K562 (cell line): ENCODE data around the gene WNK2. TPM values are rescaled to one million over a fixed set of nuclear protein-coding genes. Genes with fewer than 3 reads are reported as not detected.

Experiments used
- ATAC-seq: fragments of 200-7000 bp; cut with Tn5 transposase; 3 replicates; pipeline ENCODE4 v1.9.1; 2020; ENCODE audit warnings: moderate library complexity
- BruUV-seq: library from RNA; stranded (reverse); fragments of 400-500 nt; replicated peaks from 2 replicates; lab custom pipeline; 2021; lab: Mats Ljungman, UMichigan
- CTCF ChIA-PET: fragments of 300-600 bp; formaldehyde crosslinking; extraction: SDS; loops from one replicate; lab custom pipeline; 2021; ENCODE audit warnings: low intra/inter-chr PET ratio; lab: Yijun Ruan, JAX
- POLR2A ChIA-PET: fragments of 300-600, 350-650 bp; sonication (Branson Sonifier 250); formaldehyde crosslinking; extraction: SDS; loops from one replicate; lab custom pipeline; 2021; ENCODE audit warnings: antibody characterized with exemption, inconsistent platforms; lab: Yijun Ruan, JAX
- DNase-seq, 4 experiments: peaks; one replicate each; pipeline versions ENCODE4 v3.0.0 to v3.0.0-alpha.2; 2011 to 2018; ENCODE audit warnings: low spot score in 3 of 4, mixed read lengths in 3 of 4; ENCODE audit errors: extremely low read depth in 1 of 4
- FAIRE-seq: peaks from 2 replicates; lab custom pipeline; 2011; peaks lifted over from hg19 to GRCh38; lab: Jason Lieb, UNC
- H2AFZ ChIP-seq: 2 replicates; pipeline ENCODE4 v1.6.0; 2011; ENCODE audit warnings: low read depth, low read length, control low read depth, inconsistent platforms
- H3K27ac ChIP-seq: fragments of 200-600 bp; 3 replicates; pipeline ENCODE4 v1.8.0; 2011; ENCODE audit warnings: low read depth, mild to moderate bottlenecking, control low read depth, inconsistent platforms, low read length, moderate library complexity, mixed read lengths; ENCODE audit errors: extremely low read depth
- H3K27me3 ChIP-seq, 2 experiments: fragments of 300-600 bp in 1 of 2; 2 replicates in 1 of 2; 3 replicates in 1 of 2; pipeline versions ENCODE4 v1.6.0 to v1.8.0; 2011; ENCODE audit warnings: inconsistent platforms in 2 of 2, low read length in 2 of 2, mild to moderate bottlenecking in 1 of 2, mixed read lengths in 1 of 2, moderate library complexity in 1 of 2; ENCODE audit not compliant: control insufficient read depth in 2 of 2, insufficient read depth in 2 of 2
- H3K36me3 ChIP-seq: fragments of 300-600 bp; 3 replicates; pipeline ENCODE4 v1.8.0; 2011; ENCODE audit warnings: mild to moderate bottlenecking, low read length, inconsistent platforms; ENCODE audit not compliant: control insufficient read depth, insufficient read depth
- H3K4me1 ChIP-seq, 2 experiments: fragments of 200-600 bp in 1 of 2; replicated peaks in 1 of 2; 2 replicates in 1 of 2; 3 replicates in 1 of 2; pipeline versions ENCODE4 v1.5.1 to v1.8.0; 2011; ENCODE audit warnings: inconsistent platforms in 2 of 2, low read length in 2 of 2, mild to moderate bottlenecking in 1 of 2, mixed read lengths in 1 of 2, moderate library complexity in 1 of 2; ENCODE audit not compliant: control insufficient read depth in 2 of 2, insufficient read depth in 2 of 2
- H3K4me2 ChIP-seq: 2 replicates; pipeline ENCODE4 v1.6.1; 2011; ENCODE audit warnings: low read length, control low read depth, inconsistent platforms, mixed read lengths; ENCODE audit not compliant: insufficient read depth
- H3K4me3 ChIP-seq: fragments of 200-600 bp; sonication (generic), shearing (Covaris generic); 2 replicates; pipeline ENCODE4 v1.5.1; 2016; ENCODE audit warnings: control low read depth, inconsistent platforms
- H3K79me2 ChIP-seq: fragments of 200-600 bp; 3 replicates; pipeline ENCODE4 v1.8.0; 2011; ENCODE audit warnings: low read length, inconsistent platforms; ENCODE audit not compliant: control insufficient read depth, insufficient read depth
- H3K9ac ChIP-seq, 2 experiments: 2 replicates each; pipeline versions ENCODE4 v1.6.0 to v1.6.1; 2011; ENCODE audit warnings: low read depth in 2 of 2, low read length in 2 of 2, control low read depth in 1 of 2, inconsistent platforms in 1 of 2, mild to moderate bottlenecking in 1 of 2, mixed read lengths in 1 of 2; ENCODE audit not compliant: insufficient read depth in 1 of 2
- H3K9me1 ChIP-seq: one replicate; pipeline ENCODE4 v1.6.0; 2011; ENCODE audit warnings: inconsistent platforms, mild to moderate bottlenecking, low read length, moderate library complexity; ENCODE audit not compliant: control insufficient read depth, insufficient read depth
- H3K9me3 ChIP-seq: replicated peaks from 2 replicates; pipeline ENCODE4 v1.5.1; 2011; ENCODE audit warnings: low read depth, low read length, inconsistent platforms; ENCODE audit not compliant: control insufficient read depth, insufficient read depth
- H4K20me1 ChIP-seq: replicated peaks from 2 replicates; pipeline ENCODE4 v1.6.1; 2011; ENCODE audit warnings: low read length, inconsistent platforms, mixed read lengths; ENCODE audit not compliant: control insufficient read depth, insufficient read depth
- ASH1L ChIP-seq: fragments of 450-650 bp; IDR thresholded peaks from 2 replicates; pipeline ENCODE4 v1.6.1; 2018; ENCODE audit warnings: borderline replicate concordance, mild to moderate bottlenecking, low read depth; ENCODE audit not compliant: partially characterized antibody
- BRF1 ChIP-seq: IDR thresholded peaks from 3 replicates; pipeline ENCODE4 v1.6.1; 2011; ENCODE audit warnings: borderline replicate concordance, mild to moderate bottlenecking; ENCODE audit not compliant: insufficient read length; ENCODE audit errors: extremely low read depth
- COPS2 ChIP-seq: fragments of 450-650 bp; conservative IDR thresholded peaks from 2 replicates; pipeline ENCODE4 v1.6.1; 2016; ENCODE audit warnings: mild to moderate bottlenecking, moderate library complexity
- E2F3 ChIP-seq: fragments of 250-450 bp; sonication (Bioruptor Pico); IDR thresholded peaks from 2 replicates; pipeline ENCODE4 v1.4.0; 2020; ENCODE audit warnings: mild to moderate bottlenecking
- FOSL1 ChIP-seq: fragments of 200-800 bp; sonication (Bioruptor generic); conservative IDR thresholded peaks from 2 replicates; pipeline ENCODE4 v1.6.1; 2016; ENCODE audit warnings: missing genetic modification characterization, missing compliant biosample characterization
- MAFF ChIP-seq: IDR thresholded peaks from 2 replicates; pipeline ENCODE4 v1.6.1; 2012; ENCODE audit warnings: low read length, improper control_type of control experiment
- SAFB ChIP-seq: fragments of 200-400 bp; formaldehyde crosslinking; IDR thresholded peaks from 2 replicates; pipeline ENCODE4 v1.6.1; 2017; ENCODE audit warnings: low read depth, low read length, borderline replicate concordance
- SAP30 ChIP-seq: fragments of 200-600 bp; sonication (generic); IDR thresholded peaks from 2 replicates; pipeline ENCODE4 v1.6.1; 2012; ENCODE audit warnings: borderline replicate concordance, low read depth, mild to moderate bottlenecking, moderate library complexity, low read length, control low read depth, inconsistent platforms; ENCODE audit not compliant: insufficient read depth, poor library complexity, severe bottlenecking
- ZKSCAN1 ChIP-seq: fragments of 150-350 bp; IDR thresholded peaks from 2 replicates; pipeline ENCODE4 v1.6.1; 2016; ENCODE audit warnings: low read depth, low read length
- ZNF224 ChIP-seq: sonication (generic); formaldehyde crosslinking; IDR thresholded peaks from 2 replicates; pipeline ENCODE4 v1.8.0; 2022; ENCODE audit warnings: mild to moderate bottlenecking, missing genetic modification reagents
- ZNF431 ChIP-seq: sonication (generic); formaldehyde crosslinking; IDR thresholded peaks from 2 replicates; pipeline ENCODE4 v1.8.0; 2022; ENCODE audit warnings: mild to moderate bottlenecking, missing genetic modification reagents
- ZNF696 ChIP-seq: fragments of 250-450 bp; sonication (Bioruptor Pico); conservative IDR thresholded peaks from 2 replicates; pipeline ENCODE4 v1.4.0; 2020; ENCODE audit warnings: mild to moderate bottlenecking, moderate library complexity
- WGBS: fragments of 100-300 bp; shearing (Covaris generic); methylation state at CpG from one replicate; pipeline ENCODE4 v1.1.6; 2016; ENCODE audit warnings: low coverage, mixed read lengths; ENCODE audit not compliant: insufficient coverage; ENCODE audit errors: missing lambda C conversion rate; 5-methylcytosine and 5-hydroxymethylcytosine counted together
- in situ Hi-C: fragments of 300-500 bp; cut with MboI; formaldehyde crosslinking; loops from 4 replicates; pipeline ENCODE4 v1.15.0; 2018; ENCODE audit warnings: inconsistent platforms, mixed read lengths
- intact Hi-C: fragments of 100-400 bp; cut with micrococcal nuclease; formaldehyde crosslinking; loops from 2 replicates; pipeline ENCODE4 v1.14.2; 2022
- polyA plus RNA-seq, 8 experiments: library from polyadenylated mRNA; depleted of rRNA in 4 of 8; stranded (reverse) in 5 of 8; unstranded in 3 of 8; fragments of >200 nt; fragmentation: Nextera tagmentation in 2 of 8; fragmentation: Illumina TruSeq in 1 of 8; extraction: Ambion mirVana in 2 of 8; extraction: Trizol in 1 of 8; gene quantifications; 2 replicates each; pipeline versions ENCODE4 v1.2.1 to v1.2.3, GENCODE V29; 2011 to 2014; ENCODE audit warnings: inconsistent platforms in 1 of 8, missing spikeins in 1 of 8
- total RNA-seq, 7 experiments: library from RNA; depleted of rRNA in 6 of 7; stranded (reverse); fragments of >200 nt in 6 of 7; fragmentation: Illumina TruSeq in 2 of 7; extraction: Trizol in 2 of 7; gene quantifications; 2 replicates each; pipeline versions ENCODE4 v1.2.1 to v1.2.3, GENCODE V29; 2011 to 2021; ENCODE audit warnings: low replicate concordance in 1 of 7
- TF ChIP-seq, protein P1 (sequence below): fragments of 450-650 bp; IDR thresholded peaks from one replicate; pipeline ENCODE4 v1.6.1; 2018; ENCODE audit warnings: mild to moderate bottlenecking, moderate library complexity; ENCODE audit not compliant: partially characterized antibody
- TF ChIP-seq, protein P2 (sequence below), 2 experiments: fragments of 450-650 bp in 1 of 2; sonication (generic) in 1 of 2; formaldehyde crosslinking; conservative IDR thresholded peaks; 2 replicates each; pipeline versions ENCODE4 v1.4.0 to v1.8.1; 2020 to 2022; ENCODE audit warnings: mild to moderate bottlenecking in 1 of 2, missing genetic modification reagents in 1 of 2
- TF ChIP-seq, protein P3 (sequence below): fragments of 250-450 bp; sonication (Bioruptor Pico); IDR thresholded peaks from 2 replicates; pipeline ENCODE4 v1.8.0; 2021; ENCODE audit warnings: moderate library complexity, mild to moderate bottlenecking, inconsistent platforms
- TF ChIP-seq, protein P4 (sequence below): IDR thresholded peaks from 2 replicates; pipeline ENCODE4 v1.6.1; 2011; ENCODE audit warnings: borderline replicate concordance, low read depth, mild to moderate bottlenecking, moderate library complexity, low read length; ENCODE audit not compliant: insufficient read depth, poor library complexity, severe bottlenecking

The WNK2 gene
- total and polyA plus RNA-seq, 9 of the 15 experiments (the other 6 are each of a cell fraction or from before 2014, with no cell fraction given): 0.36 to 3.3 (median 0.64) TPM; not detected in 2

DNA sequence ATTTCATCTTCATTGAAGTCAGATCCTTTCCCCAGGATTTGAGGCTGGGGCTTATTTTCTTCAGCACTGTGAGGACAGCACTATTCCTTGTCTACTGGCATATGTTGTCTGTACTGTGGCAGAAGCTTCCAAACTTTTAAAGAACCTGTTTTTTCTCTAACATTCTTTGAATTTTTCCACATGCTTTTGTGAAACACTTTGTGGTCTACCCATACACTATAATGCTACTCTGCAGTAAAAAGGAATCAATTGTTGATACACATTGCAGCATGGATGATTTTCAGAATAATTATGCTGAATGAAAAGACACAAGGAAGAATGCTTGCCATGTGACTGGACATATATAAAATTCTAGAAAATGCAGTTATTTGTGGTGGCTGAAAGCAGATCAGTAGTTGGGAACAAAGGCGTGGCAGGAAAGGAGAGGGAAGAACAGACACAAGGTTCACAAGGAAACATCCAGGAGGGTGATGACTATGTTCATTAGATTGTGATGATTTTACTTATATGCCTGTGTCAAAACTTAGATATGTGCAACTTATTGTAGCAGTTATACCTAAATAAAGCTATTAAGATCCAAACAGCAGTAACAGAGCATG is 96.8 kb downstream of the WNK2 start:
- FAIRE-seq (no peak), ATAC-seq (no peak), DNase-seq (no peak)
- H3K79me2 ChIP-seq: no peaks in the 10 kb centered on the region
- H3K9me1 ChIP-seq: no peaks in the 10 kb centered on the region
- H3K4me3 ChIP-seq: no peak overlapping the region
- in situ Hi-C loops: no loop called here
- no TSS peak for BruUV-seq
- ChIA-PET CTCF (no interaction called here), POLR2A (no interaction called here)
- no peaks in the 10 kb centered on the region for H3K4me1 ChIP-seq
- no peaks in the 10 kb centered on the region for H4K20me1 ChIP-seq
- intact Hi-C loops: no loop called here
- H3K9ac ChIP-seq: no peak overlapping the region
- H3K4me2 ChIP-seq: no peak overlapping the region
- 0% methylated on average over 1 of the region's 1 CpG for WGBS
- no peaks in the 10 kb centered on the region for H3K9me3 ChIP-seq
- no peak for TF ChIP-seq E2F3 (CRISPR knock-in tag)
- no peak for TF ChIP-seq ZNF696 (CRISPR knock-in tag)
- TF ChIP-seq, protein P1, sequence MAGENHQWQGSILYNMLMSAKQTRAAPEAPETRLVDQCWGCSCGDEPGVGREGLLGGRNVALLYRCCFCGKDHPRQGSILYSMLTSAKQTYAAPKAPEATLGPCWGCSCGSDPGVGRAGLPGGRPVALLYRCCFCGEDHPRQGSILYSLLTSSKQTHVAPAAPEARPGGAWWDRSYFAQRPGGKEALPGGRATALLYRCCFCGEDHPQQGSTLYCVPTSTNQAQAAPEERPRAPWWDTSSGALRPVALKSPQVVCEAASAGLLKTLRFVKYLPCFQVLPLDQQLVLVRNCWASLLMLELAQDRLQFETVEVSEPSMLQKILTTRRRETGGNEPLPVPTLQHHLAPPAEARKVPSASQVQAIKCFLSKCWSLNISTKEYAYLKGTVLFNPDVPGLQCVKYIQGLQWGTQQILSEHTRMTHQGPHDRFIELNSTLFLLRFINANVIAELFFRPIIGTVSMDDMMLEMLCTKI: no peak
- no peak for TF ChIP-seq ZNF431
- no peak for TF ChIP-seq SAFB
- no peak for TF ChIP-seq MAFF
- TF ChIP-seq ASH1L: no peak
- TF ChIP-seq, protein P2, sequence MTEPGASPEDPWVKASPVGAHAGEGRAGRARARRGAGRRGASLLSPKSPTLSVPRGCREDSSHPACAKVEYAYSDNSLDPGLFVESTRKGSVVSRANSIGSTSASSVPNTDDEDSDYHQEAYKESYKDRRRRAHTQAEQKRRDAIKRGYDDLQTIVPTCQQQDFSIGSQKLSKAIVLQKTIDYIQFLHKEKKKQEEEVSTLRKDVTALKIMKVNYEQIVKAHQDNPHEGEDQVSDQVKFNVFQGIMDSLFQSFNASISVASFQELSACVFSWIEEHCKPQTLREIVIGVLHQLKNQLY (CRISPR knock-in tag; conservative IDR thresholded peaks at IDR 0.05): no peak
- TF ChIP-seq BRF1: no peak
- no peak for TF ChIP-seq FOSL1 (tag)
- TF ChIP-seq COPS2: no peak
- no peak for TF ChIP-seq ZNF224 (CRISPR knock-in tag)
- TF ChIP-seq SAP30: no peak
- TF ChIP-seq ZKSCAN1: no peak
- TF ChIP-seq, protein P3, sequence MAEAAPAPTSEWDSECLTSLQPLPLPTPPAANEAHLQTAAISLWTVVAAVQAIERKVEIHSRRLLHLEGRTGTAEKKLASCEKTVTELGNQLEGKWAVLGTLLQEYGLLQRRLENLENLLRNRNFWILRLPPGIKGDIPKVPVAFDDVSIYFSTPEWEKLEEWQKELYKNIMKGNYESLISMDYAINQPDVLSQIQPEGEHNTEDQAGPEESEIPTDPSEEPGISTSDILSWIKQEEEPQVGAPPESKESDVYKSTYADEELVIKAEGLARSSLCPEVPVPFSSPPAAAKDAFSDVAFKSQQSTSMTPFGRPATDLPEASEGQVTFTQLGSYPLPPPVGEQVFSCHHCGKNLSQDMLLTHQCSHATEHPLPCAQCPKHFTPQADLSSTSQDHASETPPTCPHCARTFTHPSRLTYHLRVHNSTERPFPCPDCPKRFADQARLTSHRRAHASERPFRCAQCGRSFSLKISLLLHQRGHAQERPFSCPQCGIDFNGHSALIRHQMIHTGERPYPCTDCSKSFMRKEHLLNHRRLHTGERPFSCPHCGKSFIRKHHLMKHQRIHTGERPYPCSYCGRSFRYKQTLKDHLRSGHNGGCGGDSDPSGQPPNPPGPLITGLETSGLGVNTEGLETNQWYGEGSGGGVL (CRISPR knock-in tag): no peak
- TF ChIP-seq, protein P4, sequence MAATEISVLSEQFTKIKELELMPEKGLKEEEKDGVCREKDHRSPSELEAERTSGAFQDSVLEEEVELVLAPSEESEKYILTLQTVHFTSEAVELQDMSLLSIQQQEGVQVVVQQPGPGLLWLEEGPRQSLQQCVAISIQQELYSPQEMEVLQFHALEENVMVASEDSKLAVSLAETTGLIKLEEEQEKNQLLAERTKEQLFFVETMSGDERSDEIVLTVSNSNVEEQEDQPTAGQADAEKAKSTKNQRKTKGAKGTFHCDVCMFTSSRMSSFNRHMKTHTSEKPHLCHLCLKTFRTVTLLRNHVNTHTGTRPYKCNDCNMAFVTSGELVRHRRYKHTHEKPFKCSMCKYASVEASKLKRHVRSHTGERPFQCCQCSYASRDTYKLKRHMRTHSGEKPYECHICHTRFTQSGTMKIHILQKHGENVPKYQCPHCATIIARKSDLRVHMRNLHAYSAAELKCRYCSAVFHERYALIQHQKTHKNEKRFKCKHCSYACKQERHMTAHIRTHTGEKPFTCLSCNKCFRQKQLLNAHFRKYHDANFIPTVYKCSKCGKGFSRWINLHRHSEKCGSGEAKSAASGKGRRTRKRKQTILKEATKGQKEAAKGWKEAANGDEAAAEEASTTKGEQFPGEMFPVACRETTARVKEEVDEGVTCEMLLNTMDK: no peak
- H3K27me3 ChIP-seq: peaks cover 0 to 5% of the 10 kb centered on the region in 2 experiments; a peak in 1 of 5 replicates
- no peak overlapping the region for H2AFZ ChIP-seq
- H3K36me3 ChIP-seq: no peaks in the 10 kb centered on the region
- no peak overlapping the region for H3K27ac ChIP-seq
